ENCODE results near the gene MT1F. TPM values are rescaled to one million over a fixed set of nuclear protein-coding genes. Genes with fewer than 3 reads are reported as not detected.

MT1F gene
- total RNA-seq, 2 donors from 2014 or later, result 27.5 to 92.0 TPM

Other genes starting within 250 kb of the MT1F start
- 100 to 1,000 TPM in 1 of 2 donors, 10 to 100 TPM in 1; 87.7 to 130 TPM for gene AMFR, start 232.4 kb upstream of the MT1F start, total RNA-seq
- gene NUDT21, start 206.6 kb upstream of the MT1F start, total RNA-seq, result 10 to 100 TPM in 1 of 2 donors, 1 to 10 TPM in 1; 9.2 to 24.6 TPM
- gene OGFOD1, start 206.4 kb upstream of the MT1F start, total RNA-seq, result 10 to 100 TPM in 1 of 2 donors, 1 to 10 TPM in 1; 6.6 to 15.6 TPM
- gene BBS2, start 137.9 kb upstream of the MT1F start, total RNA-seq, result 10 to 100 TPM; 14.3 to 19.1 TPM
- gene MT4, start 92.9 kb upstream of the MT1F start, total RNA-seq, result not detected
- gene MT3, start 68.4 kb upstream of the MT1F start, total RNA-seq, result not detected
- 100 to 1,000 TPM in 1 of 2 donors, 10 to 100 TPM in 1; 20.0 to 211 TPM for gene MT2A, start 49.4 kb upstream of the MT1F start, total RNA-seq
- gene MT1E, start 32.2 kb upstream of the MT1F start, total RNA-seq, result 100 to 1,000 TPM in 1 of 2 donors, 10 to 100 TPM in 1; 99.9 to 679 TPM
- 100 to 1,000 TPM in 1 of 2 donors, 1 to 10 TPM in 1; 9.6 to 112 TPM for gene MT1M, start 25.3 kb upstream of the MT1F start, total RNA-seq
- 100 to 1,000 TPM in 1 of 2 donors, not detected in 1; 268 TPM for gene MT1A, start 19.3 kb upstream of the MT1F start, total RNA-seq
- not detected for gene MT1B, start 6.1 kb upstream of the MT1F start, total RNA-seq
- 100 to 1,000 TPM in 1 of 2 donors, 10 to 100 TPM in 1; 95.2 to 413 TPM for gene MT1G, start 10.1 kb downstream of the MT1F start, total RNA-seq
- gene MT1H, start 11.9 kb downstream of the MT1F start, total RNA-seq, result 1 to 10 TPM; 4.9 to 8.8 TPM
- 1,000 to 10,000 TPM in 1 of 2 donors, 100 to 1,000 TPM in 1; 430 to 1,140 TPM for gene MT1X, start 24.5 kb downstream of the MT1F start, total RNA-seq
- gene NUP93, start 72.2 kb downstream of the MT1F start, total RNA-seq, result 10 to 100 TPM; 12.2 to 19.1 TPM
- gene SLC12A3, start 207.2 kb downstream of the MT1F start, total RNA-seq, result not detected